ENCODE results near the gene RIBC2. TPM values are rescaled to one million over a fixed set of nuclear protein-coding genes. Genes with fewer than 3 reads are reported as not detected.

Gene RIBC2
- total and polyA plus RNA-seq, 2 of the 13 experiments (the other 11 are each of a cell fraction or from before 2014, with no cell fraction given) = 0.55 TPM; not detected in 1

DNA sequence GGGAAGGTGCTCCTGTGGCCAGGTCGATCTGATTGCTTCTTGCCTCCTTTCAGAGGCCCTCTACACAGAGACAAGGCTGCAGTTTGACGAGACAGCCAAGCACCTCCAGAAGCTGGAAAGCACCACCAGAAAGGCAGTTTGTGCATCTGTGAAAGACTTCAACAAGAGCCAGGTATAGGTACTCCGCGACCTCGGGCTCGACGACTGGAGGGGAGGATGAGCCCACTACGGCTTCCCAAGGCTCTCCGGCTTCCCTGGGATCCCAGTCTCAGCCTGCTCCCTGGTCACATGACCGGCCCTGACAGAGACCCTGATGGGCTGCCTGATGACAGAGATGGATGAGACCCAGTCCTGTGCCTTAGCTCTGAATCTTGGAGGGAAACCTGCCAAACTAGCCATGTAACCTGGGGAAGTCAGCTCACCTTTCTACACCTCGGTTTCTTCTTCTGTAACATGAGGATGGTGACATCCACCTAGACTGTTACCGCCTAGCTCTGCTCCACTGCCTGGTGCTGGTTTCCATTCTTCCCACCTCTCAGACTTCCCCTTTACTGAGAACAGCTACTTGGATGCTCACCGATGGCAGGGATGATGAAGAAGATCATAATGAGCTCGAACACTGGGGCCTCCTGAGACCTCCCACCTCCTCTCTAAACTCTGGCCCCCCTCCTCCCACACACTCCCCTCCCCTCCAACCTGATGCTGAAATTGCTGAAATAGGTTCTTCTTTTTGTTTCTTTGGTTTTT, 8.9 kb downstream of the RIBC2 start (continued):
- TF ChIP-seq MTA3 (CRISPR knock-in tag; IDR thresholded peaks at IDR 0.05) (no peak), ZNF530 (CRISPR knock-in tag; IDR thresholded peaks at IDR 0.05; ENCODE audit: low read depth) (no peak), CERS6 (CRISPR knock-in tag; IDR thresholded peaks at IDR 0.05) (no peak), AKAP8 (CRISPR knock-in tag; IDR thresholded peaks at IDR 0.05) (no peak)
- TF ChIP-seq, protein P1, sequence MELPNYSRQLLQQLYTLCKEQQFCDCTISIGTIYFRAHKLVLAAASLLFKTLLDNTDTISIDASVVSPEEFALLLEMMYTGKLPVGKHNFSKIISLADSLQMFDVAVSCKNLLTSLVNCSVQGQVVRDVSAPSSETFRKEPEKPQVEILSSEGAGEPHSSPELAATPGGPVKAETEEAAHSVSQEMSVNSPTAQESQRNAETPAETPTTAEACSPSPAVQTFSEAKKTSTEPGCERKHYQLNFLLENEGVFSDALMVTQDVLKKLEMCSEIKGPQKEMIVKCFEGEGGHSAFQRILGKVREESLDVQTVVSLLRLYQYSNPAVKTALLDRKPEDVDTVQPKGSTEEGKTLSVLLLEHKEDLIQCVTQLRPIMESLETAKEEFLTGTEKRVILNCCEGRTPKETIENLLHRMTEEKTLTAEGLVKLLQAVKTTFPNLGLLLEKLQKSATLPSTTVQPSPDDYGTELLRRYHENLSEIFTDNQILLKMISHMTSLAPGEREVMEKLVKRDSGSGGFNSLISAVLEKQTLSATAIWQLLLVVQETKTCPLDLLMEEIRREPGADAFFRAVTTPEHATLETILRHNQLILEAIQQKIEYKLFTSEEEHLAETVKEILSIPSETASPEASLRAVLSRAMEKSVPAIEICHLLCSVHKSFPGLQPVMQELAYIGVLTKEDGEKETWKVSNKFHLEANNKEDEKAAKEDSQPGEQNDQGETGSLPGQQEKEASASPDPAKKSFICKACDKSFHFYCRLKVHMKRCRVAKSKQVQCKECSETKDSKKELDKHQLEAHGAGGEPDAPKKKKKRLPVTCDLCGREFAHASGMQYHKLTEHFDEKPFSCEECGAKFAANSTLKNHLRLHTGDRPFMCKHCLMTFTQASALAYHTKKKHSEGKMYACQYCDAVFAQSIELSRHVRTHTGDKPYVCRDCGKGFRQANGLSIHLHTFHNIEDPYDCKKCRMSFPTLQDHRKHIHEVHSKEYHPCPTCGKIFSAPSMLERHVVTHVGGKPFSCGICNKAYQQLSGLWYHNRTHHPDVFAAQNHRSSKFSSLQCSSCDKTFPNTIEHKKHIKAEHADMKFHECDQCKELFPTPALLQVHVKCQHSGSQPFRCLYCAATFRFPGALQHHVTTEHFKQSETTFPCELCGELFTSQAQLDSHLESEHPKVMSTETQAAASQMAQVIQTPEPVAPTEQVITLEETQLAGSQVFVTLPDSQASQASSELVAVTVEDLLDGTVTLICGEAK (IDR thresholded peaks at IDR 0.05) = no peak
- TF ChIP-seq, protein P1 (CRISPR knock-in tag; IDR thresholded peaks at IDR 0.05) = no peak

Data from HepG2 (cell line).